ENCODE measurements around the gene OTC. TPM values are rescaled to one million over a fixed set of nuclear protein-coding genes. Genes with fewer than 3 reads are reported as not detected.

The OTC gene
- total and polyA plus RNA-seq, 5 donors = 0.18 to 1.1 (median 0.66) TPM

- peak; percentile 98 to 99 for ATAC-seq
- WGBS = under 1% methylated on average over 67 of the region's 67 CpGs
- peaks cover 1% of the 10 kb centered on the region for H3K4me1 ChIP-seq (ENCODE audit: control insufficient read depth, insufficient read depth, low read length)
- H3K27ac ChIP-seq (ENCODE audit: low read length) = peak within 1 kb of the TSS; percentile 87
- no peaks in the 10 kb centered on the region for H3K27me3 ChIP-seq (ENCODE audit: control insufficient read depth, insufficient read depth)
- peak within 1 kb of the TSS; percentile 68 for H3K4me3 ChIP-seq (ENCODE audit: low read length)
- DNase-seq = peak; percentile 94 to 98 (median 98)
- intact Hi-C loops (cut with DNase I) = loop anchor here in 1 of 4 donors (5.0 kb wide), 1 partner anchor 400 kb away; no protein-coding TSS in a partner anchor
- H3K9me3 ChIP-seq (ENCODE audit: control insufficient read depth, low read length) = no peaks in the 10 kb centered on the region
Observed at GRCh38 chrX:38327007-38327774, 25.2 kb upstream of the OTC start, which contains the start of gene RPGR. RPGR (minus strand) TSS chrX:38327509; CDS start chrX:38327367, 142 bp downstream.

GRCh38 chrX:38327775-38328081 lies 24.7 kb upstream of the OTC start:
- Histone ChIP-seq H3K27me3 (ENCODE audit: control insufficient read depth, insufficient read depth) (no peaks in the 10 kb centered on the region), H3K9me3 (ENCODE audit: control insufficient read depth, low read length) (no peaks in the 10 kb centered on the region), H3K27ac (ENCODE audit: low read length) (no peak overlapping the region), H3K4me1 (ENCODE audit: control insufficient read depth, insufficient read depth, low read length) (peaks cover 1% of the 10 kb centered on the region), H3K4me3 (ENCODE audit: low read length) (no peak overlapping the region)
- intact Hi-C loops (cut with DNase I) = loop anchor here in 1 of 4 donors (5.0 kb wide), 1 partner anchor 400 kb away; no protein-coding TSS in a partner anchor
- DNase-seq = no peak
- 14% methylated on average over 4 of the region's 4 CpGs for WGBS
- ATAC-seq = no peak

- no peaks in the 10 kb centered on the region for H3K9me3 ChIP-seq (ENCODE audit: control insufficient read depth, low read length)
- ATAC-seq = no peak
- H3K4me1 ChIP-seq (ENCODE audit: control insufficient read depth, insufficient read depth, low read length) = no peaks in the 10 kb centered on the region
- no peaks in the 10 kb centered on the region for H3K27me3 ChIP-seq (ENCODE audit: control insufficient read depth, insufficient read depth)
- intact Hi-C loops (cut with DNase I) = no loop called here
- H3K27ac ChIP-seq (ENCODE audit: low read length) = no peak overlapping the region
- H3K4me3 ChIP-seq (ENCODE audit: low read length) = no peak overlapping the region
- DNase-seq = no peak
Observed at GRCh38 chrX:38332505-38332904, 19.9 kb upstream of the OTC start.

GRCh38 chrX:38335382-38335781 lies 17.0 kb upstream of the OTC start:
- Histone ChIP-seq H3K9me3 (ENCODE audit: control insufficient read depth, low read length) (no peaks in the 10 kb centered on the region), H3K4me3 (ENCODE audit: low read length) (no peak overlapping the region), H3K27me3 (ENCODE audit: control insufficient read depth, insufficient read depth) (no peaks in the 10 kb centered on the region), H3K4me1 (ENCODE audit: control insufficient read depth, insufficient read depth, low read length) (no peaks in the 10 kb centered on the region), H3K27ac (ENCODE audit: low read length) (no peak overlapping the region)
- DNase-seq (no peak), ATAC-seq (no peak)
- intact Hi-C loops (cut with DNase I) = no loop called here

DNA sequence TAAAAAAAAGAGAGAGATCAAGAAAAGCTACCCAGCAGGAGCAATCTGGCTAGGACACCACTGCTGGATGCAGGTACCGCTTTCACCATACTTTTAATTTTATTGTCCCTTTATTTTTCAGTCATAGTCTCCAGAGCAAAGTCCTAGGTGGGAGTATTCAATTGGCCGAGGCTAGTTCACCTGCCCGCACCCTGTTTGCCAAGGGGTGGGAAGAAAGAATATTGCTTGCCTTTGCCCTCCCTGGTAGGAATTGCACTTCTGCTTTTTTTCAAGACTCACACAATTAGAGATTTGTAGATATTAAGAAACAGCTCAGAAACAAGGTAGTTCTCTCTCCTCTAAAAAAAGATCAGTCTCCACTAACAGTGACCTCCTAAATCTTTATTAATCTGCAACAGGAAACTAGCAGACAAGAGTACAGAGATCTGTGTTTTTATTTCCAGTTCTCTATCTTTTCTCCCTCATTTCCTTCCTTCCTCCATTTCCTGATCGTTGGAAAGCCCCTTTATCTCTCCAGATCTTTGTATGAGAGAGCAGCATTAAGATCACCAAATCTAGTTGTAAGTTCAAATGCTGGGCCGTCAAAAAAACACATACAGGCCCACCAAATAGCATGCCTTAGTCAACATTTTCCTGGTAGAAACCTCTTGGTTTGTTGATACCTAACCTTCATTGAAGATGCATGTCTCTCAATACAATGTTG lies 15.7 kb upstream of the OTC start:
- intact Hi-C loops (cut with DNase I) = no loop called here
- WGBS = 56% methylated on average over 5 of the region's 5 CpGs
- ATAC-seq = no peak
- DNase-seq = no peak
- no peak overlapping the region for H3K4me3 ChIP-seq (ENCODE audit: low read length)
- no peaks in the 10 kb centered on the region for H3K9me3 ChIP-seq (ENCODE audit: control insufficient read depth, low read length)
- H3K27ac ChIP-seq (ENCODE audit: low read length) = no peak overlapping the region
- H3K27me3 ChIP-seq (ENCODE audit: control insufficient read depth, insufficient read depth) = no peaks in the 10 kb centered on the region
- no peaks in the 10 kb centered on the region for H3K4me1 ChIP-seq (ENCODE audit: control insufficient read depth, insufficient read depth, low read length)

GRCh38 chrX:38341442-38341841 lies 11.0 kb upstream of the OTC start:
- no peak overlapping the region for H3K4me3 ChIP-seq (ENCODE audit: low read length)
- 72% methylated on average over 3 of the region's 3 CpGs for WGBS
- no peaks in the 10 kb centered on the region for H3K9me3 ChIP-seq (ENCODE audit: control insufficient read depth, low read length)
- H3K27ac ChIP-seq (ENCODE audit: low read length) = no peak overlapping the region
- H3K27me3 ChIP-seq (ENCODE audit: control insufficient read depth, insufficient read depth) = no peaks in the 10 kb centered on the region
- ATAC-seq = no peak
- intact Hi-C loops (cut with DNase I) = no loop called here
- DNase-seq = no peak
- no peaks in the 10 kb centered on the region for H3K4me1 ChIP-seq (ENCODE audit: control insufficient read depth, insufficient read depth, low read length)

DNA sequence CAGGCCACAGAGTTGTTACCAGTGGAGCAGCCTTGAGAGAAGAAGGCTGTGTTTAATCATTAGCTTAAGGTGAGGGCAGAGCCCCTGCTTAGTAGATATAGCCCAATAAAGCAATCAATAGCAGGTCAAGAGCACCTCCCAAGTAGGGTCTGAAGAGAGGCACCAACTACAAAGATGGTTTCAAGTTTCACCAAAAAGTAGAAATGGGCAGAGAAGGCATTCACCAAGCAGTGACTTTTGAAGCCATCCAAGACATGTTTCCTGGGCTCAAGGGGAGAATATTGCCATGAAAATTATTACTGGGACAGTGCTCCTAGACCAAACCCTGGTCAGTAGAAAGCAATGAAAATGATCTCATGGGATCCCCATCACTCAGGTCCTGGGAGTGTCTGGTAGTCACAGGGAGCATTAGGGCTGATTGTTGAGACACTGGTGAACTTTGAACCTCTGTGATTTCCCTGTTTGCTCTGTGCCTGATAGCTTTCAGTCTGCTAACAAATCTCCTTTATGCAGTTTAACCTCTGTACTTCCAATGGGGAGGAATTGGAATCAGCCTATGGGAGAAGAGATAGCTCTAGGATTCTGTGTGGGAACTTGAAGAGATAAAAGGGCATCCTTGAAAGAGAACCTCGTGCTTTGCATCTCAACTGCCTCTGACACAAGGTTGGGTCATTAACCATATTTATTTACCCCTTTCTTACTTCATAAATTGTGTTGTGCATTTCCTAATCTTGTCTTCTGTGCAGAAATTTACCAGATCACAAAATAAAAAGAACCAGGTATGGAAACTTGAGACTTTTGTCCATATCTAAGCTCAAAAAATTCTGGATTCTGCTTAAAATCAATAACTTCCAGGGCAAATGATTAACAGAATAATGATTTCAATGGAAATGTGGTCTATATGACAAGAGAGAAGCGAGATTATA lies 9.3 kb upstream of the OTC start:
- intact Hi-C loops (cut with DNase I) = no loop called here
- no peak overlapping the region for H3K27ac ChIP-seq (ENCODE audit: low read length)
- no peaks in the 10 kb centered on the region for H3K9me3 ChIP-seq (ENCODE audit: control insufficient read depth, low read length)
- no peaks in the 10 kb centered on the region for H3K27me3 ChIP-seq (ENCODE audit: control insufficient read depth, insufficient read depth)
- 77% methylated on average over 2 of the region's 2 CpGs for WGBS
- ATAC-seq = no peak
- DNase-seq = no peak
- H3K4me1 ChIP-seq (ENCODE audit: control insufficient read depth, insufficient read depth, low read length) = no peaks in the 10 kb centered on the region
- H3K4me3 ChIP-seq (ENCODE audit: low read length) = no peak overlapping the region

DNA sequence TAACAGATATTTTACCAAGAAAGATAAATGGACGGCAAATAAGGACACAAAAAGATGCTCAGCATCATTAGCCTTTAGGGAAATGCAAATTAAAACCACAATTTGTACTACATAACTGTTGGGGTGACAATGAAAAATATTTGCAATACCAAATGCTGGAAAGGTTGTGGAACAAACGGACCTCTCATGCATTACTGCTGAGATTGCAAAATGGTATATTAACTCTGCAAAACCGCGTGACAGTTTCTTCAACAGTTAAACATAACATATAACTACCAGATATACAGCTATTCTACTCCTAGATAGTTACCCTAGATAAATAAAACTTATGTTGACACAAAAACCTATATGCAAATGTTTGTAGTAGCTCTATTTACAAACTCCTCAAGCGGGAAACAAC lies 6.3 kb upstream of the OTC start:
- Histone ChIP-seq H3K4me3 (ENCODE audit: low read length) (no peak overlapping the region), H3K27ac (ENCODE audit: low read length) (no peak overlapping the region), H3K4me1 (ENCODE audit: control insufficient read depth, insufficient read depth, low read length) (no peaks in the 10 kb centered on the region), H3K27me3 (ENCODE audit: control insufficient read depth, insufficient read depth) (no peaks in the 10 kb centered on the region), H3K9me3 (ENCODE audit: control insufficient read depth, low read length) (no peaks in the 10 kb centered on the region)
- DNase-seq (no peak), ATAC-seq (no peak)
- intact Hi-C loops (cut with DNase I) = no loop called here
- WGBS = 88% methylated on average over 5 of the region's 5 CpGs

GRCh38 chrX:38347136-38347535 lies 5.3 kb upstream of the OTC start:
- WGBS = 74% methylated on average over 2 of the region's 2 CpGs
- ATAC-seq (peak; percentile 52 to 93), DNase-seq (no peak)
- intact Hi-C loops (cut with DNase I) = no loop called here
- Histone ChIP-seq H3K4me3 (ENCODE audit: low read length) (no peak overlapping the region), H3K27ac (ENCODE audit: low read length) (no peak overlapping the region), H3K4me1 (ENCODE audit: control insufficient read depth, insufficient read depth, low read length) (no peaks in the 10 kb centered on the region), H3K27me3 (ENCODE audit: control insufficient read depth, insufficient read depth) (no peaks in the 10 kb centered on the region), H3K9me3 (ENCODE audit: control insufficient read depth, low read length) (no peaks in the 10 kb centered on the region)

DNA sequence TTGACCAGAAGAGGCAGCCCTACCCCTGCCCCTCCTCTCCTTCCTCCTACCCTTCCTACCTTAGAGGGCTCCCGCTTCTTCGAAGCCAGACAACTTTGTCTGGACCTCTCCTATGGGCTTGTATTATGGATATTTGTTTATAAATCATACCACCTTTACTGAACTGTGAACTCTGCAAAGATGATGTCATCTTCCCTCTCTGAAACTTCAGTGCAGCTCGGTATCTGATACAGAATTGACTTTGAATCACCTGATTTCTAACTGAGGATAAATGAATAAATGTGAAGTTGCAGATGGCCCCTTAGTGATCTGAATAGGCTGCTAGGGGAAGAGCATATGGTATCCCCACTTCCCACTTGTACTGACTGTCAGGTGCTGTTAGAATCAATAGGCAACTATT lies 1.1 kb upstream of the OTC start:
- H3K4me1 ChIP-seq (ENCODE audit: control insufficient read depth, insufficient read depth, low read length) = no peaks in the 10 kb centered on the region
- no peak for ATAC-seq
- H3K4me3 ChIP-seq (ENCODE audit: low read length) = no peak overlapping the region
- intact Hi-C loops (cut with DNase I) = no loop called here
- DNase-seq = no peak
- no peaks in the 10 kb centered on the region for H3K27me3 ChIP-seq (ENCODE audit: control insufficient read depth, insufficient read depth)
- no peak overlapping the region for H3K27ac ChIP-seq (ENCODE audit: low read length)
- 91% methylated on average over 3 of the region's 3 CpGs for WGBS
- no peaks in the 10 kb centered on the region for H3K9me3 ChIP-seq (ENCODE audit: control insufficient read depth, low read length)

DNA sequence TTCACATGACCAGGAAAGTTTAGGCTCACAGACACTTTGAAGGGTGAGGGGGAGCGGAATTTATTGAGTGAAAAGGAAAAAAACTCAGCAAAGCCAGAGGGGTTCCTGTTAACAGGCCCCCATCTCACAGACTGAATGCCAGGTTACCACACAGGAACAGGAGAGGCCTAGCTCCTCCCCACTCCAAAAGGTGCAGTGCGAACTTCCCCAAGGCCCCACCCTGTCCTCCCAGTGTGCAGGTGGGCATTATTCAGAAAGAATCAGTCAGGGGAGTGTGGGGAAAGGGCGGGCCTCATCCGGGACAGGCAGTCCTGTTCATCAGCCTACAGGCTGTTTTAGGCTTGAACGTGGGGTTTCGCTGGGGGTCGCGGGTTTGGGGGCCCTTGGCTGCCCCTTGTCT lies 4.0 kb downstream of the OTC start:
- no peak for ATAC-seq
- no peaks in the 10 kb centered on the region for H3K27me3 ChIP-seq (ENCODE audit: control insufficient read depth, insufficient read depth)
- WGBS = 92% methylated on average over 8 of the region's 8 CpGs

More for the DNA sequence above, 4.0 kb downstream of the OTC start:
- intact Hi-C loops (cut with DNase I) = no loop called here
- no peaks in the 10 kb centered on the region for H3K9me3 ChIP-seq (ENCODE audit: control insufficient read depth, low read length)
- DNase-seq = no peak
- H3K4me1 ChIP-seq (ENCODE audit: control insufficient read depth, insufficient read depth, low read length) = no peaks in the 10 kb centered on the region
- no peak overlapping the region for H3K27ac ChIP-seq (ENCODE audit: low read length)
- no peak overlapping the region for H3K4me3 ChIP-seq (ENCODE audit: low read length)

All from right cardiac atrium (tissue), 5 donors.